HepG2 (cell line): ENCODE data around the gene TBC1D4. TPM values are rescaled to one million over a fixed set of nuclear protein-coding genes. Genes with fewer than 3 reads are reported as not detected.

Experiments
- BCL6 ChIP-seq: IDR thresholded peaks from 2 replicates; pipeline ENCODE4 v1.6.1; 2016; ENCODE audit warnings: missing genetic modification reagents, missing compliant biosample characterization
- EHMT2 ChIP-seq: fragments of 200-600 bp; sonication (generic); IDR thresholded peaks from 2 replicates; pipeline ENCODE4 v1.7.0; 2017; ENCODE audit warnings: antibody characterized with exemption, low read depth, low read length, borderline replicate concordance
- FOXJ3 ChIP-seq: sonication (generic); formaldehyde crosslinking; IDR thresholded peaks from 2 replicates; pipeline ENCODE4 v1.4.0; 2020; ENCODE audit warnings: missing genetic modification reagents, mild to moderate bottlenecking, borderline replicate concordance
- GFI1 ChIP-seq: sonication (generic); formaldehyde crosslinking; IDR thresholded peaks from 2 replicates; pipeline ENCODE4 v1.5.0; 2020; ENCODE audit warnings: missing genetic modification reagents, mild to moderate bottlenecking, borderline replicate concordance
- HDAC2 ChIP-seq: sonication (generic); formaldehyde crosslinking; IDR thresholded peaks from 2 replicates; pipeline ENCODE4 v1.4.0; 2020; ENCODE audit warnings: missing genetic modification reagents
- HOXA5 ChIP-seq: sonication (generic); formaldehyde crosslinking; IDR thresholded peaks from 2 replicates; pipeline ENCODE4 v1.4.0; 2020; ENCODE audit warnings: missing genetic modification reagents
- ISL2 ChIP-seq: sonication (generic); formaldehyde crosslinking; IDR thresholded peaks from 2 replicates; pipeline ENCODE4 v1.5.0; 2020; ENCODE audit warnings: missing genetic modification reagents
- PHF21A ChIP-seq: sonication (generic); formaldehyde crosslinking; IDR thresholded peaks from 2 replicates; pipeline ENCODE4 v1.5.0; 2020; ENCODE audit warnings: mild to moderate bottlenecking, missing genetic modification reagents
- SALL1 ChIP-seq: sonication (generic); formaldehyde crosslinking; IDR thresholded peaks from 2 replicates; pipeline ENCODE4 v1.8.0; 2022; ENCODE audit warnings: mild to moderate bottlenecking, missing genetic modification reagents
- SAP130 ChIP-seq: IDR thresholded peaks from 2 replicates; pipeline ENCODE4 v1.6.1; 2016; ENCODE audit warnings: low read depth
- SNAI1 ChIP-seq: sonication (generic); formaldehyde crosslinking; IDR thresholded peaks from 2 replicates; pipeline ENCODE4 v1.5.0; 2020; ENCODE audit warnings: mild to moderate bottlenecking, missing genetic modification reagents, borderline replicate concordance
- SOX5 ChIP-seq: IDR thresholded peaks from 2 replicates; pipeline ENCODE4 v1.6.1; 2016; ENCODE audit warnings: borderline replicate concordance
- TEAD3 ChIP-seq: optimal IDR thresholded peaks from 2 replicates; pipeline ENCODE3; 2016; ENCODE audit warnings: borderline replicate concordance
- ZFX ChIP-seq: sonication (generic); formaldehyde crosslinking; IDR thresholded peaks from 2 replicates; pipeline ENCODE4 v1.4.0; 2020; ENCODE audit warnings: mild to moderate bottlenecking, low read depth, missing genetic modification reagents, moderate library complexity
- polyA plus RNA-seq, 8 experiments: library from polyadenylated mRNA; depleted of rRNA in 3 of 8; stranded (reverse) in 7 of 8; unstranded in 1 of 8; fragments of >200 nt; fragmentation: Illumina TruSeq in 4 of 8; extraction: Trizol in 4 of 8; gene quantifications; 2 replicates each; pipeline versions ENCODE4 v1.2.1 to v1.2.3, GENCODE V29; 2011 to 2016; ENCODE audit warnings: low read depth in 4 of 8, missing spikeins in 1 of 8, mixed read lengths in 1 of 8; ENCODE audit not compliant: insufficient read depth in 1 of 8
- total RNA-seq, 5 experiments: library from RNA; depleted of rRNA; stranded (reverse); fragments of >200 nt; fragmentation: Illumina TruSeq; extraction: Trizol; gene quantifications; 2 replicates each; pipeline ENCODE4 v1.2.3, GENCODE V29; 2016; ENCODE audit warnings: low read depth in 1 of 5
- TF ChIP-seq, protein P1 (sequence below): sonication (generic); formaldehyde crosslinking; IDR thresholded peaks from 2 replicates; pipeline ENCODE4; 2020; ENCODE audit warnings: missing genetic modification reagents, mild to moderate bottlenecking, borderline replicate concordance
- TF ChIP-seq, protein P2 (sequence below): IDR thresholded peaks from 2 replicates; pipeline ENCODE4 v1.6.1; 2016; ENCODE audit warnings: mild to moderate bottlenecking
- TF ChIP-seq, protein P3 (sequence below): sonication (generic); formaldehyde crosslinking; IDR thresholded peaks from 2 replicates; pipeline ENCODE4 v1.9.0; 2022; ENCODE audit warnings: low read depth, missing genetic modification reagents
- TF ChIP-seq, protein P4 (sequence below): sonication (generic); formaldehyde crosslinking; conservative IDR thresholded peaks from 2 replicates; pipeline ENCODE4 v1.8.0; 2022; ENCODE audit warnings: mild to moderate bottlenecking, moderate library complexity, missing genetic modification reagents
- TF ChIP-seq, protein P5 (sequence below): sonication (generic); formaldehyde crosslinking; IDR thresholded peaks from 2 replicates; pipeline ENCODE4 v1.5.0; 2020; ENCODE audit warnings: missing genetic modification reagents

TBC1D4 gene
- total and polyA plus RNA-seq, 2 of the 13 experiments (the other 11 are each of a cell fraction or from before 2014, with no cell fraction given) = 35.9 to 64.4 TPM

DNA sequence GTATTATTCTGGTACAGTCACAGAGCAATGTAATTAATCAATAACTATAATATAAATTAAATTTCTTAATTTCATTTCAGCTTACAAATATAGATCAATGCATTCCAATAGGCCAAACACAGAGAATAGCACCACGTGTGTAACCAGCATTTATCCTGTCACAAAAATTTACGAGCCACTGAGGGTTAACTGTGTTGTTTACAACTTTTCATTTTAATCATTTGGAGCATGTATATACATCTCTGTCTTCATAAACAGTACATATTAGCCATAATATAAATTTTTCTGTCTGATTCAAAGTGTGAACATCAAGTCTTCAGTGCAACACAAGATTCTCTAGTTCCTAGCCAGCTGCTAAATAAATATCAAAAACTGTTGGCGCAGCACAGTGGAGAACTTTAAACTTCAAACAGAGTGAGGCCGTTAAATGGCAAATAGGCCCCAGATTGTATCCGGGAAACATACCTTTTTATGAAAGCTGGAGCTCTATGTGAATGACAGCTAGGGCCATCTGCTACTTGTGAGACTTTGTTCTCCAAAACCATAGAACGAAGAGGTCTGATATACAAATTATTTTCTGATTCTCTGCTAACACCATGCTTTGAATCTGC is 105.1 kb downstream of the TBC1D4 start (continued):
- TF ChIP-seq EHMT2 (peak; percentile 62; the same call in 1 of the 2 replicates), SAP130 (peak; percentile 85), HDAC2 (peak; percentile 54), TEAD3 (CRISPR knock-in tag) (peak; percentile 47), SNAI1 (CRISPR knock-in tag) (no peak), ISL2 (CRISPR knock-in tag) (peak; percentile 81), FOXJ3 (peak; percentile 54; the same call in 1 of the 2 replicates), SALL1 (peak; percentile 62; the same call in 1 of the 2 replicates), ZFX (CRISPR knock-in tag) (peak; percentile 47; the same call in 1 of the 2 replicates), HOXA5 (CRISPR knock-in tag) (peak; percentile 73; the same call in 1 of the 2 replicates), BCL6 (CRISPR knock-in tag) (peak; percentile 70), PHF21A (CRISPR knock-in tag) (peak; percentile 38; the same call in 1 of the 2 replicates), SOX5 (peak; percentile 59; the same call in 1 of the 2 replicates), GFI1 (0 out of 2 replicates have a peak, but pooled peaks have one; percentile 43)
- TF ChIP-seq, protein P1, sequence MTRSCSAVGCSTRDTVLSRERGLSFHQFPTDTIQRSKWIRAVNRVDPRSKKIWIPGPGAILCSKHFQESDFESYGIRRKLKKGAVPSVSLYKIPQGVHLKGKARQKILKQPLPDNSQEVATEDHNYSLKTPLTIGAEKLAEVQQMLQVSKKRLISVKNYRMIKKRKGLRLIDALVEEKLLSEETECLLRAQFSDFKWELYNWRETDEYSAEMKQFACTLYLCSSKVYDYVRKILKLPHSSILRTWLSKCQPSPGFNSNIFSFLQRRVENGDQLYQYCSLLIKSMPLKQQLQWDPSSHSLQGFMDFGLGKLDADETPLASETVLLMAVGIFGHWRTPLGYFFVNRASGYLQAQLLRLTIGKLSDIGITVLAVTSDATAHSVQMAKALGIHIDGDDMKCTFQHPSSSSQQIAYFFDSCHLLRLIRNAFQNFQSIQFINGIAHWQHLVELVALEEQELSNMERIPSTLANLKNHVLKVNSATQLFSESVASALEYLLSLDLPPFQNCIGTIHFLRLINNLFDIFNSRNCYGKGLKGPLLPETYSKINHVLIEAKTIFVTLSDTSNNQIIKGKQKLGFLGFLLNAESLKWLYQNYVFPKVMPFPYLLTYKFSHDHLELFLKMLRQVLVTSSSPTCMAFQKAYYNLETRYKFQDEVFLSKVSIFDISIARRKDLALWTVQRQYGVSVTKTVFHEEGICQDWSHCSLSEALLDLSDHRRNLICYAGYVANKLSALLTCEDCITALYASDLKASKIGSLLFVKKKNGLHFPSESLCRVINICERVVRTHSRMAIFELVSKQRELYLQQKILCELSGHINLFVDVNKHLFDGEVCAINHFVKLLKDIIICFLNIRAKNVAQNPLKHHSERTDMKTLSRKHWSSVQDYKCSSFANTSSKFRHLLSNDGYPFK (CRISPR knock-in tag) = no peak
- TF ChIP-seq, protein P2, sequence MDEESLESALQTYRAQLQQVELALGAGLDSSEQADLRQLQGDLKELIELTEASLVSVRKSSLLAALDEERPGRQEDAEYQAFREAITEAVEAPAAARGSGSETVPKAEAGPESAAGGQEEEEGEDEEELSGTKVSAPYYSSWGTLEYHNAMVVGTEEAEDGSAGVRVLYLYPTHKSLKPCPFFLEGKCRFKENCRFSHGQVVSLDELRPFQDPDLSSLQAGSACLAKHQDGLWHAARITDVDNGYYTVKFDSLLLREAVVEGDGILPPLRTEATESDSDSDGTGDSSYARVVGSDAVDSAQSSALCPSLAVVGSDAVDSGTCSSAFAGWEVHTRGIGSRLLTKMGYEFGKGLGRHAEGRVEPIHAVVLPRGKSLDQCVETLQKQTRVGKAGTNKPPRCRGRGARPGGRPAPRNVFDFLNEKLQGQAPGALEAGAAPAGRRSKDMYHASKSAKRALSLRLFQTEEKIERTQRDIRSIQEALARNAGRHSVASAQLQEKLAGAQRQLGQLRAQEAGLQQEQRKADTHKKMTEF (CRISPR knock-in tag) = peak; percentile 75; the same call in 1 of the 2 replicates
- TF ChIP-seq, protein P3, sequence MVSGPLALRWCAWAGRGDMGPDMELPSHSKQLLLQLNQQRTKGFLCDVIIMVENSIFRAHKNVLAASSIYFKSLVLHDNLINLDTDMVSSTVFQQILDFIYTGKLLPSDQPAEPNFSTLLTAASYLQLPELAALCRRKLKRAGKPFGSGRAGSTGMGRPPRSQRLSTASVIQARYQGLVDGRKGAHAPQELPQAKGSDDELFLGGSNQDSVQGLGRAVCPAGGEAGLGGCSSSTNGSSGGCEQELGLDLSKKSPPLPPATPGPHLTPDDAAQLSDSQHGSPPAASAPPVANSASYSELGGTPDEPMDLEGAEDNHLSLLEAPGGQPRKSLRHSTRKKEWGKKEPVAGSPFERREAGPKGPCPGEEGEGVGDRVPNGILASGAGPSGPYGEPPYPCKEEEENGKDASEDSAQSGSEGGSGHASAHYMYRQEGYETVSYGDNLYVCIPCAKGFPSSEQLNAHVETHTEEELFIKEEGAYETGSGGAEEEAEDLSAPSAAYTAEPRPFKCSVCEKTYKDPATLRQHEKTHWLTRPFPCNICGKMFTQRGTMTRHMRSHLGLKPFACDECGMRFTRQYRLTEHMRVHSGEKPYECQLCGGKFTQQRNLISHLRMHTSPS (CRISPR knock-in tag) = no peak
- TF ChIP-seq, protein P4, sequence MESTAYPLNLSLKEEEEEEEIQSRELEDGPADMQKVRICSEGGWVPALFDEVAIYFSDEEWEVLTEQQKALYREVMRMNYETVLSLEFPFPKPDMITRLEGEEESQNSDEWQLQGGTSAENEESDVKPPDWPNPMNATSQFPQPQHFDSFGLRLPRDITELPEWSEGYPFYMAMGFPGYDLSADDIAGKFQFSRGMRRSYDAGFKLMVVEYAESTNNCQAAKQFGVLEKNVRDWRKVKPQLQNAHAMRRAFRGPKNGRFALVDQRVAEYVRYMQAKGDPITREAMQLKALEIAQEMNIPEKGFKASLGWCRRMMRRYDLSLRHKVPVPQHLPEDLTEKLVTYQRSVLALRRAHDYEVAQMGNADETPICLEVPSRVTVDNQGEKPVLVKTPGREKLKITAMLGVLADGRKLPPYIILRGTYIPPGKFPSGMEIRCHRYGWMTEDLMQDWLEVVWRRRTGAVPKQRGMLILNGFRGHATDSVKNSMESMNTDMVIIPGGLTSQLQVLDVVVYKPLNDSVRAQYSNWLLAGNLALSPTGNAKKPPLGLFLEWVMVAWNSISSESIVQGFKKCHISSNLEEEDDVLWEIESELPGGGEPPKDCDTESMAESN (CRISPR knock-in tag) = no peak
- TF ChIP-seq, protein P5, sequence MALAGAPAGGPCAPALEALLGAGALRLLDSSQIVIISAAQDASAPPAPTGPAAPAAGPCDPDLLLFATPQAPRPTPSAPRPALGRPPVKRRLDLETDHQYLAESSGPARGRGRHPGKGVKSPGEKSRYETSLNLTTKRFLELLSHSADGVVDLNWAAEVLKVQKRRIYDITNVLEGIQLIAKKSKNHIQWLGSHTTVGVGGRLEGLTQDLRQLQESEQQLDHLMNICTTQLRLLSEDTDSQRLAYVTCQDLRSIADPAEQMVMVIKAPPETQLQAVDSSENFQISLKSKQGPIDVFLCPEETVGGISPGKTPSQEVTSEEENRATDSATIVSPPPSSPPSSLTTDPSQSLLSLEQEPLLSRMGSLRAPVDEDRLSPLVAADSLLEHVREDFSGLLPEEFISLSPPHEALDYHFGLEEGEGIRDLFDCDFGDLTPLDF (CRISPR knock-in tag) = no peak
